RWPE1 (cell line): Measurements from ENCODE around the gene IL9.

Source experiments
- CTCF ChIA-PET: fragments of 350-600 bp; sonication (Branson Sonifier 250); formaldehyde crosslinking; extraction: SDS; loops from one replicate; lab custom pipeline; 2021; lab: Yijun Ruan, JAX
- POLR2A ChIA-PET: fragments of 400-600 bp; formaldehyde crosslinking; extraction: SDS; loops from one replicate; lab custom pipeline; 2020; ENCODE audit warnings: antibody characterized with exemption; ENCODE audit not compliant: low non-redundant PET; lab: Yijun Ruan, JAX
- DNase-seq: peaks from one replicate; pipeline ENCODE4 v3.0.0; 2012; ENCODE audit warnings: low spot score
- H3K27ac ChIP-seq: fragments of 450-650 bp; 2 replicates; pipeline ENCODE4 v1.5.1; 2017
- TF ChIP-seq, protein P1 (sequence below): fragments of 450-650 bp; conservative IDR thresholded peaks from 2 replicates; pipeline ENCODE4 v1.5.1; 2017; ENCODE audit warnings: low read depth, mild to moderate bottlenecking

Gene IL9

GRCh38 chr5:135887881-135888614, 7.6 kb downstream of the IL9 start:
- H3K27ac ChIP-seq, result no peak overlapping the region
- CTCF ChIA-PET, result interaction anchor here (0.7 to 1.9 kb wide), 7 partner anchors 10 to 324 kb away, joined by 3 to 7 read pairs (median 3); no protein-coding TSS in a partner anchor
- DNase-seq, result no peak
- POLR2A ChIA-PET, result no interaction called here
- TF ChIP-seq, protein P1, sequence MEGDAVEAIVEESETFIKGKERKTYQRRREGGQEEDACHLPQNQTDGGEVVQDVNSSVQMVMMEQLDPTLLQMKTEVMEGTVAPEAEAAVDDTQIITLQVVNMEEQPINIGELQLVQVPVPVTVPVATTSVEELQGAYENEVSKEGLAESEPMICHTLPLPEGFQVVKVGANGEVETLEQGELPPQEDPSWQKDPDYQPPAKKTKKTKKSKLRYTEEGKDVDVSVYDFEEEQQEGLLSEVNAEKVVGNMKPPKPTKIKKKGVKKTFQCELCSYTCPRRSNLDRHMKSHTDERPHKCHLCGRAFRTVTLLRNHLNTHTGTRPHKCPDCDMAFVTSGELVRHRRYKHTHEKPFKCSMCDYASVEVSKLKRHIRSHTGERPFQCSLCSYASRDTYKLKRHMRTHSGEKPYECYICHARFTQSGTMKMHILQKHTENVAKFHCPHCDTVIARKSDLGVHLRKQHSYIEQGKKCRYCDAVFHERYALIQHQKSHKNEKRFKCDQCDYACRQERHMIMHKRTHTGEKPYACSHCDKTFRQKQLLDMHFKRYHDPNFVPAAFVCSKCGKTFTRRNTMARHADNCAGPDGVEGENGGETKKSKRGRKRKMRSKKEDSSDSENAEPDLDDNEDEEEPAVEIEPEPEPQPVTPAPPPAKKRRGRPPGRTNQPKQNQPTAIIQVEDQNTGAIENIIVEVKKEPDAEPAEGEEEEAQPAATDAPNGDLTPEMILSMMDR, result no peak

DNA sequence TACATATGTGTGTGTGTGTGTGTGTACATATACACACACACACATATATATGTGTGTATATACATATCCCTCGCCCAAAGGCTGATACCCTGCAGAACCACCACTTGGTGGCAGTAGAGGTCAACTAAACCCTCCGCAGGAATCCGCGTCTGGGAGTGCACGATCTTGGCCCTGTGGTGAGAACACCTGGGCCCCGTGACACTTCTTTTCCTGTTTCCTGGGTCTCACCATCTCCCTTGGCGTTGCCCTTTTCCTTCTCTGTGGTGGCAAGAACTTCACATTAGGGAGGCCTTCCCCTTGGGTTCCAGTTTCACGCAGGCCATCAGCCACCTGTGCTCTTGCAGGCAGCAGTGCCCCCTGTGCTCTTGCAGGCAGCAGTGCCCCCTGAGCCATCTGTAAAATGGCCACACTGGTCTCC, 8.2 kb downstream of the IL9 start:
- ChIA-PET POLR2A (no interaction called here), CTCF (interaction anchor here (0.7 to 1.0 kb wide), 4 partner anchors 24 to 287 kb away, joined by 3 read pairs; no protein-coding TSS in a partner anchor)
- TF ChIP-seq, protein P1, result peak; percentile 92
- H3K27ac ChIP-seq, result no peak overlapping the region
- DNase-seq, result peak; percentile 80

GRCh38 chr5:135886136-135886535, 9.5 kb downstream of the IL9 start:
- ChIA-PET POLR2A (no interaction called here), CTCF (interaction anchor here (0.5 to 0.8 kb wide), 7 partner anchors 14 to 290 kb away, joined by 3 to 10 read pairs (median 4); no protein-coding TSS in a partner anchor)
- H3K27ac ChIP-seq, result no peak overlapping the region
- TF ChIP-seq, protein P1, result no peak
- no peak for DNase-seq

GRCh38 chr5:135885031-135885430, 10.6 kb downstream of the IL9 start:
- POLR2A ChIA-PET, result interaction anchor here (0.6 kb wide), 1 partner anchor 9 kb away, joined by 3 read pairs; no protein-coding TSS in a partner anchor
- CTCF ChIA-PET, result interaction anchor here (0.6 to 1.0 kb wide), 3 partner anchors 9 to 327 kb away, joined by 3 to 9 read pairs (median 4); no protein-coding TSS in a partner anchor
- TF ChIP-seq, protein P1, result no peak
- DNase-seq, result no peak
- H3K27ac ChIP-seq, result no peak overlapping the region

GRCh38 chr5:135883441-135883840, 12.2 kb downstream of the IL9 start:
- no peak overlapping the region for H3K27ac ChIP-seq
- POLR2A ChIA-PET, result no interaction called here
- CTCF ChIA-PET, result interaction anchor here (0.7 to 1.4 kb wide), 2 partner anchors 329 to 459 kb away, joined by 4 to 5 read pairs; no protein-coding TSS in a partner anchor
- no peak for DNase-seq
- TF ChIP-seq, protein P1, result no peak

- CTCF ChIA-PET, result interaction anchor here (0.7 to 1.4 kb wide), 2 partner anchors 329 to 458 kb away, joined by 4 to 5 read pairs; no protein-coding TSS in a partner anchor
- DNase-seq, result no peak
- TF ChIP-seq, protein P1, result no peak
- POLR2A ChIA-PET, result no interaction called here
- no peak overlapping the region for H3K27ac ChIP-seq
Observed at GRCh38 chr5:135883026-135883425, 12.6 kb downstream of the IL9 start.
